ENCODE data around the gene SPTLC2.

DNA sequence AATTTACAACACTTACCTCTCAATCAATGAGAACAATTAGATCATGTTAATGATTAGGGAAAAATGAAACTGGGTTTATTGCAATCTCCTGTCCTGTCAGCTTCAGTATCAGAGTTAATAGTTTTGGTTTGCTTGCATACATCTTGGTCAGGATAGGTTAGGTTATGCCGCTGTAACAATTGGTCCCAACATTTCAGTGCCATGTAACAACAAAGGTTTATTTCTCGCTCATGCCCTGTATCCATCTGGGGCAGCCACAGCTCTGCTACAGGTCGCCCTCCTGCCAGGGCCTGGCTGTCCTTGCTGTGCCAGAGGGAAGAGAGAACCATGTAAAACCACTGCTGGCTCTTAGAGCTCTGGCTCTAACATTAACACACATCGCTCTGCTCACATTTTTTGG lies 30.5 kb upstream of the SPTLC2 start:
- TF ChIP-seq, protein P1, sequence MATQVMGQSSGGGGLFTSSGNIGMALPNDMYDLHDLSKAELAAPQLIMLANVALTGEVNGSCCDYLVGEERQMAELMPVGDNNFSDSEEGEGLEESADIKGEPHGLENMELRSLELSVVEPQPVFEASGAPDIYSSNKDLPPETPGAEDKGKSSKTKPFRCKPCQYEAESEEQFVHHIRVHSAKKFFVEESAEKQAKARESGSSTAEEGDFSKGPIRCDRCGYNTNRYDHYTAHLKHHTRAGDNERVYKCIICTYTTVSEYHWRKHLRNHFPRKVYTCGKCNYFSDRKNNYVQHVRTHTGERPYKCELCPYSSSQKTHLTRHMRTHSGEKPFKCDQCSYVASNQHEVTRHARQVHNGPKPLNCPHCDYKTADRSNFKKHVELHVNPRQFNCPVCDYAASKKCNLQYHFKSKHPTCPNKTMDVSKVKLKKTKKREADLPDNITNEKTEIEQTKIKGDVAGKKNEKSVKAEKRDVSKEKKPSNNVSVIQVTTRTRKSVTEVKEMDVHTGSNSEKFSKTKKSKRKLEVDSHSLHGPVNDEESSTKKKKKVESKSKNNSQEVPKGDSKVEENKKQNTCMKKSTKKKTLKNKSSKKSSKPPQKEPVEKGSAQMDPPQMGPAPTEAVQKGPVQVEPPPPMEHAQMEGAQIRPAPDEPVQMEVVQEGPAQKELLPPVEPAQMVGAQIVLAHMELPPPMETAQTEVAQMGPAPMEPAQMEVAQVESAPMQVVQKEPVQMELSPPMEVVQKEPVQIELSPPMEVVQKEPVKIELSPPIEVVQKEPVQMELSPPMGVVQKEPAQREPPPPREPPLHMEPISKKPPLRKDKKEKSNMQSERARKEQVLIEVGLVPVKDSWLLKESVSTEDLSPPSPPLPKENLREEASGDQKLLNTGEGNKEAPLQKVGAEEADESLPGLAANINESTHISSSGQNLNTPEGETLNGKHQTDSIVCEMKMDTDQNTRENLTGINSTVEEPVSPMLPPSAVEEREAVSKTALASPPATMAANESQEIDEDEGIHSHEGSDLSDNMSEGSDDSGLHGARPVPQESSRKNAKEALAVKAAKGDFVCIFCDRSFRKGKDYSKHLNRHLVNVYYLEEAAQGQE (IDR thresholded peaks at IDR 0.05; ENCODE audit: low read depth) = no peak
- no peak for TF ChIP-seq EZH2phosphoT487 (IDR thresholded peaks at IDR 0.05; ENCODE audit: borderline replicate concordance)
- TF ChIP-seq, protein P2, sequence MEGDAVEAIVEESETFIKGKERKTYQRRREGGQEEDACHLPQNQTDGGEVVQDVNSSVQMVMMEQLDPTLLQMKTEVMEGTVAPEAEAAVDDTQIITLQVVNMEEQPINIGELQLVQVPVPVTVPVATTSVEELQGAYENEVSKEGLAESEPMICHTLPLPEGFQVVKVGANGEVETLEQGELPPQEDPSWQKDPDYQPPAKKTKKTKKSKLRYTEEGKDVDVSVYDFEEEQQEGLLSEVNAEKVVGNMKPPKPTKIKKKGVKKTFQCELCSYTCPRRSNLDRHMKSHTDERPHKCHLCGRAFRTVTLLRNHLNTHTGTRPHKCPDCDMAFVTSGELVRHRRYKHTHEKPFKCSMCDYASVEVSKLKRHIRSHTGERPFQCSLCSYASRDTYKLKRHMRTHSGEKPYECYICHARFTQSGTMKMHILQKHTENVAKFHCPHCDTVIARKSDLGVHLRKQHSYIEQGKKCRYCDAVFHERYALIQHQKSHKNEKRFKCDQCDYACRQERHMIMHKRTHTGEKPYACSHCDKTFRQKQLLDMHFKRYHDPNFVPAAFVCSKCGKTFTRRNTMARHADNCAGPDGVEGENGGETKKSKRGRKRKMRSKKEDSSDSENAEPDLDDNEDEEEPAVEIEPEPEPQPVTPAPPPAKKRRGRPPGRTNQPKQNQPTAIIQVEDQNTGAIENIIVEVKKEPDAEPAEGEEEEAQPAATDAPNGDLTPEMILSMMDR (IDR thresholded peaks at IDR 0.05 in 2 of 3, conservative IDR thresholded peaks at IDR 0.05 in 1 of 3; ENCODE audit: borderline replicate concordance in 1 of 3, insufficient read depth in 1 of 3, low read depth in 2 of 3, low read length in 2 of 3) = no peak
- TF ChIP-seq EZH2 (IDR thresholded peaks at IDR 0.05) = no peak
- TF ChIP-seq JUND (IDR thresholded peaks at IDR 0.05) = no peak
- TF ChIP-seq, protein P3, sequence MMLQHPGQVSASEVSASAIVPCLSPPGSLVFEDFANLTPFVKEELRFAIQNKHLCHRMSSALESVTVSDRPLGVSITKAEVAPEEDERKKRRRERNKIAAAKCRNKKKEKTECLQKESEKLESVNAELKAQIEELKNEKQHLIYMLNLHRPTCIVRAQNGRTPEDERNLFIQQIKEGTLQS (IDR thresholded peaks at IDR 0.05) = no peak
- no peak for TF ChIP-seq POLR2A (IDR thresholded peaks at IDR 0.05; ENCODE audit: borderline replicate concordance, extremely low read depth, insufficient read depth, insufficient read length)
- TF ChIP-seq YY1 (IDR thresholded peaks at IDR 0.05; ENCODE audit: extremely low read depth, insufficient replicate concordance, low read depth, low read length) = no peak
- TF ChIP-seq SP1 (IDR thresholded peaks at IDR 0.05; ENCODE audit: low read depth) = no peak
- no peak for TF ChIP-seq SRF (IDR thresholded peaks at IDR 0.05; ENCODE audit: low read depth)
- TF ChIP-seq SIN3A (IDR thresholded peaks at IDR 0.05; ENCODE audit: low read depth) = no peak
- TF ChIP-seq FOSL1 (IDR thresholded peaks at IDR 0.05; ENCODE audit: low read depth) = no peak
